ENCODE measurements around the gene HOOK1.

DNA sequence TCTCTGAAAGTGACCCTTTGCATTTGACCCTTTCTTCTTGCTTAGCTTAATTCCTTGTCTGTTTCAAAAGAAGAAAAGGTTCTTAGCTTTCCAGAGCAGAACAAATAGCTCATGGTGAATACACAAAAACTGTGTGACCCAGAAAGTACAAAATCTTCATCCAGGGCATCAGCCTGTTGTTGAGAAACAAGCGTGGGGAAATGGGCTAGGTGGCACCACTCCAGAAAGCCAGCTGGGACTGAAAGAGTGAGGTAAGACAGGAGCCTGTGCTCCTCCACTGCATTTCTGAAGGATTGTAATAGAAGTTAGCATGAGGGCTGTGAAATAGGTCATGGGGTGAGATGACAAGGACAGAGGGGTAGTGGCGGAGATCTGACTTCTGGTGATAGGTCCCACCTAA lies 66.0 kb downstream of the HOOK1 start:
- TF ChIP-seq CTCF (IDR thresholded peaks at IDR 0.05; ENCODE audit: insufficient read depth, low read length, poor library complexity, severe bottlenecking), result no peak
- no peak for TF ChIP-seq EZH2phosphoT487 (conservative IDR thresholded peaks at IDR 0.05; ENCODE audit: low read length)
